GM20000 (cell line): Measurements from ENCODE around the gene TRAK1.

Experiments
- DNase-seq: peaks from one replicate; pipeline ENCODE4 v3.0.0; 2012; ENCODE audit warnings: low spot score
- TF ChIP-seq, protein P1 (sequence below): IDR thresholded peaks from 2 replicates; pipeline ENCODE4 v1.5.1; 2012; ENCODE audit warnings: mild to moderate bottlenecking, control low read depth; ENCODE audit errors: extremely low read depth, missing control alignments

Gene TRAK1

DNA sequence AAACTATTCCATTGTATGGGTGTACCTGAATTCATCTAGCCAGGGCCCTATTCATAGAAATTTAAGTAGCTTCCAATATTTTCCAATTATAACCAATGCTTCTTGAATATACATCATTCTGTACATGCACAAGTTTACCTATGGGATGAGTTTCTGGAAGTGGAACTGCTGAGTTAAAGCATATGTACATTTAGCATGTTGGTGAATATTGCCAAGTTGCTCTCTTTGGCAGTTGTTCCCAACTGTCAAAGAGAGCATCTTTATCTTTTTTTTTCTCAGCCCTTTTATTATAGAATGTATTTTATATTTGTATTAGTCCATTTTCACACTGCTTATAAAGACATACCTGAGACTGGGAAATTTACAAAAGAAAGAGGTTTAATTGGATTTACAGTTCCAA lies 183.1 kb downstream of the TRAK1 start:
- TF ChIP-seq, protein P1, sequence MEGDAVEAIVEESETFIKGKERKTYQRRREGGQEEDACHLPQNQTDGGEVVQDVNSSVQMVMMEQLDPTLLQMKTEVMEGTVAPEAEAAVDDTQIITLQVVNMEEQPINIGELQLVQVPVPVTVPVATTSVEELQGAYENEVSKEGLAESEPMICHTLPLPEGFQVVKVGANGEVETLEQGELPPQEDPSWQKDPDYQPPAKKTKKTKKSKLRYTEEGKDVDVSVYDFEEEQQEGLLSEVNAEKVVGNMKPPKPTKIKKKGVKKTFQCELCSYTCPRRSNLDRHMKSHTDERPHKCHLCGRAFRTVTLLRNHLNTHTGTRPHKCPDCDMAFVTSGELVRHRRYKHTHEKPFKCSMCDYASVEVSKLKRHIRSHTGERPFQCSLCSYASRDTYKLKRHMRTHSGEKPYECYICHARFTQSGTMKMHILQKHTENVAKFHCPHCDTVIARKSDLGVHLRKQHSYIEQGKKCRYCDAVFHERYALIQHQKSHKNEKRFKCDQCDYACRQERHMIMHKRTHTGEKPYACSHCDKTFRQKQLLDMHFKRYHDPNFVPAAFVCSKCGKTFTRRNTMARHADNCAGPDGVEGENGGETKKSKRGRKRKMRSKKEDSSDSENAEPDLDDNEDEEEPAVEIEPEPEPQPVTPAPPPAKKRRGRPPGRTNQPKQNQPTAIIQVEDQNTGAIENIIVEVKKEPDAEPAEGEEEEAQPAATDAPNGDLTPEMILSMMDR = no peak

DNA sequence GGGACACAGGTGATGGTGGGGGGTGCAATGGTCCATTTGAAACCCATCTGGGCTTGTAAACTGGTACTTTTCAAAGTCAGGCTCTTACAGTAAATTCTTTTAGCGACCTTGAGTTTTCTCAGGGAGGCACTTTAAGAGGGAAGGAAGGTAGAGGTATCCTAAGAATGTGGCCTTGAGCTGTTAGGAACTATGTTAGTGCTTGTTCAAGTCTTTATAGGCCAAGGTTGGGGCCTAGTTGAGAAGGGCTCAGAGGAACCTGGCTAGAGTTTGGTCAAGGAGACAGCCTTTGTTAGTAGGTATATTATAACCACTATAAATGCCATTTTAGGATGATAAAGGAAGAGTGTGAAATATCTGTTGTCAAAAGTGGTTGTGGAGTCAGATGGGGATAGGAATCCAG lies 184.1 kb downstream of the TRAK1 start:
- DNase-seq = no peak
- TF ChIP-seq, protein P1 = no peak

More for the DNA sequence above, 183.1 kb downstream of the TRAK1 start:
- DNase-seq = no peak
